K562 (cell line): ENCODE results near the gene FMC1. TPM values are rescaled to one million over a fixed set of nuclear protein-coding genes. Genes with fewer than 3 reads are reported as not detected.

ENCODE experiments used
- ATAC-seq: fragments of 200-7000 bp; cut with Tn5 transposase; 3 replicates; pipeline ENCODE4 v1.9.1; 2020; ENCODE audit warnings: moderate library complexity
- BruUV-seq: library from RNA; stranded (reverse); fragments of 400-500 nt; replicated peaks from 2 replicates; lab custom pipeline; 2021; lab: Mats Ljungman, UMichigan
- CTCF ChIA-PET: fragments of 300-600 bp; formaldehyde crosslinking; extraction: SDS; loops from one replicate; lab custom pipeline; 2021; ENCODE audit warnings: low intra/inter-chr PET ratio; lab: Yijun Ruan, JAX
- POLR2A ChIA-PET: fragments of 300-600, 350-650 bp; sonication (Branson Sonifier 250); formaldehyde crosslinking; extraction: SDS; loops from one replicate; lab custom pipeline; 2021; ENCODE audit warnings: antibody characterized with exemption, inconsistent platforms; lab: Yijun Ruan, JAX
- DNase-seq, 4 experiments: peaks; one replicate each; pipeline versions ENCODE4 v3.0.0 to v3.0.0-alpha.2; 2011 to 2018; ENCODE audit warnings: low spot score in 3 of 4, mixed read lengths in 3 of 4; ENCODE audit errors: extremely low read depth in 1 of 4
- FAIRE-seq: peaks from 2 replicates; lab custom pipeline; 2011; peaks lifted over from hg19 to GRCh38; lab: Jason Lieb, UNC
- H2AFZ ChIP-seq: 2 replicates; pipeline ENCODE4 v1.6.0; 2011; ENCODE audit warnings: low read depth, low read length, control low read depth, inconsistent platforms
- H3K27ac ChIP-seq: fragments of 200-600 bp; 3 replicates; pipeline ENCODE4 v1.8.0; 2011; ENCODE audit warnings: low read depth, mild to moderate bottlenecking, control low read depth, inconsistent platforms, low read length, moderate library complexity, mixed read lengths; ENCODE audit errors: extremely low read depth
- H3K27me3 ChIP-seq, 2 experiments: fragments of 300-600 bp in 1 of 2; 2 replicates in 1 of 2; 3 replicates in 1 of 2; pipeline versions ENCODE4 v1.6.0 to v1.8.0; 2011; ENCODE audit warnings: inconsistent platforms in 2 of 2, low read length in 2 of 2, mild to moderate bottlenecking in 1 of 2, mixed read lengths in 1 of 2, moderate library complexity in 1 of 2; ENCODE audit not compliant: control insufficient read depth in 2 of 2, insufficient read depth in 2 of 2
- H3K36me3 ChIP-seq: fragments of 300-600 bp; 3 replicates; pipeline ENCODE4 v1.8.0; 2011; ENCODE audit warnings: mild to moderate bottlenecking, low read length, inconsistent platforms; ENCODE audit not compliant: control insufficient read depth, insufficient read depth
- H3K4me1 ChIP-seq, 2 experiments: fragments of 200-600 bp in 1 of 2; replicated peaks in 1 of 2; 2 replicates in 1 of 2; 3 replicates in 1 of 2; pipeline versions ENCODE4 v1.5.1 to v1.8.0; 2011; ENCODE audit warnings: inconsistent platforms in 2 of 2, low read length in 2 of 2, mild to moderate bottlenecking in 1 of 2, mixed read lengths in 1 of 2, moderate library complexity in 1 of 2; ENCODE audit not compliant: control insufficient read depth in 2 of 2, insufficient read depth in 2 of 2
- H3K4me2 ChIP-seq: 2 replicates; pipeline ENCODE4 v1.6.1; 2011; ENCODE audit warnings: low read length, control low read depth, inconsistent platforms, mixed read lengths; ENCODE audit not compliant: insufficient read depth
- H3K4me3 ChIP-seq: fragments of 200-600 bp; sonication (generic), shearing (Covaris generic); 2 replicates; pipeline ENCODE4 v1.5.1; 2016; ENCODE audit warnings: control low read depth, inconsistent platforms
- H3K79me2 ChIP-seq: fragments of 200-600 bp; 3 replicates; pipeline ENCODE4 v1.8.0; 2011; ENCODE audit warnings: low read length, inconsistent platforms; ENCODE audit not compliant: control insufficient read depth, insufficient read depth
- H3K9ac ChIP-seq, 2 experiments: 2 replicates each; pipeline versions ENCODE4 v1.6.0 to v1.6.1; 2011; ENCODE audit warnings: low read depth in 2 of 2, low read length in 2 of 2, control low read depth in 1 of 2, inconsistent platforms in 1 of 2, mild to moderate bottlenecking in 1 of 2, mixed read lengths in 1 of 2; ENCODE audit not compliant: insufficient read depth in 1 of 2
- H3K9me1 ChIP-seq: one replicate; pipeline ENCODE4 v1.6.0; 2011; ENCODE audit warnings: inconsistent platforms, mild to moderate bottlenecking, low read length, moderate library complexity; ENCODE audit not compliant: control insufficient read depth, insufficient read depth
- H3K9me3 ChIP-seq: replicated peaks from 2 replicates; pipeline ENCODE4 v1.5.1; 2011; ENCODE audit warnings: low read depth, low read length, inconsistent platforms; ENCODE audit not compliant: control insufficient read depth, insufficient read depth
- H4K20me1 ChIP-seq: replicated peaks from 2 replicates; pipeline ENCODE4 v1.6.1; 2011; ENCODE audit warnings: low read length, inconsistent platforms, mixed read lengths; ENCODE audit not compliant: control insufficient read depth, insufficient read depth
- ATF1 ChIP-seq, 2 experiments: fragments of 450-650 bp in 1 of 2; IDR thresholded peaks; 2 replicates each; pipeline ENCODE4 v1.6.1; 2016; ENCODE audit warnings: missing compliant biosample characterization in 1 of 2, missing genetic modification characterization in 1 of 2
- BCL6 ChIP-seq: fragments of 250-450 bp; sonication (Bioruptor Pico); IDR thresholded peaks from 2 replicates; pipeline ENCODE4 v1.4.0; 2020
- CBX3 ChIP-seq, 2 experiments: IDR thresholded peaks; 1 replicate in 1 of 2; 2 replicates in 1 of 2; pipeline ENCODE4 v1.6.1; 2012; ENCODE audit warnings: inconsistent platforms in 2 of 2, low read length in 2 of 2, borderline replicate concordance in 1 of 2, control low read depth in 1 of 2
- FOXK1 ChIP-seq: sonication (generic); formaldehyde crosslinking; IDR thresholded peaks from 2 replicates; pipeline ENCODE4 v1.8.0; 2022; ENCODE audit warnings: missing genetic modification reagents, mild to moderate bottlenecking, borderline replicate concordance
- HSF4 ChIP-seq: fragments of 250-450 bp; sonication (Bioruptor Pico); IDR thresholded peaks from 2 replicates; pipeline ENCODE4 v2.1.2; 2022; ENCODE audit warnings: mild to moderate bottlenecking, moderate library complexity, borderline replicate concordance
- NEUROD1 ChIP-seq: fragments of 150-350 bp; IDR thresholded peaks from 2 replicates; pipeline ENCODE4 v1.6.1; 2014; ENCODE audit warnings: borderline replicate concordance, low read length, low read depth; ENCODE audit not compliant: partially characterized antibody
- NFIC ChIP-seq: fragments of 450-650 bp; IDR thresholded peaks from 2 replicates; pipeline ENCODE4 v1.6.1; 2017; ENCODE audit warnings: mild to moderate bottlenecking, inconsistent platforms
- NFRKB ChIP-seq: fragments of 450-650 bp; IDR thresholded peaks from 2 replicates; pipeline ENCODE4 v1.6.1; 2016; ENCODE audit warnings: low read depth
- PHF20 ChIP-seq: fragments of 450-650 bp; IDR thresholded peaks from 2 replicates; pipeline ENCODE4 v1.6.1; 2018; ENCODE audit not compliant: partially characterized antibody
- SMAD2 ChIP-seq: fragments of 150-350 bp; IDR thresholded peaks from 2 replicates; pipeline ENCODE4 v1.6.1; 2014; ENCODE audit warnings: low read depth, mild to moderate bottlenecking, low read length
- SRSF1 ChIP-seq: fragments of 200-400 bp; formaldehyde crosslinking; IDR thresholded peaks from 2 replicates; pipeline ENCODE4 v1.6.1; 2017; ENCODE audit warnings: mild to moderate bottlenecking, low read depth, low read length, moderate library complexity
- USF2 ChIP-seq: sonication (generic); formaldehyde crosslinking; IDR thresholded peaks from 2 replicates; pipeline ENCODE4 v1.5.0; 2020; ENCODE audit warnings: missing genetic modification reagents
- ZNF124 ChIP-seq: sonication (generic); formaldehyde crosslinking; IDR thresholded peaks from 2 replicates; pipeline ENCODE4 v1.8.1; 2022; ENCODE audit warnings: missing genetic modification reagents
- ZNF212 ChIP-seq: fragments of 450-650 bp; formaldehyde crosslinking; IDR thresholded peaks from 2 replicates; pipeline ENCODE4 v1.4.0; 2020; ENCODE audit warnings: mild to moderate bottlenecking
- ZNF41 ChIP-seq: fragments of 250-450 bp; sonication (Bioruptor Pico); conservative IDR thresholded peaks from 2 replicates; pipeline ENCODE4 v1.4.0; 2020; ENCODE audit warnings: mild to moderate bottlenecking
- WGBS: fragments of 100-300 bp; shearing (Covaris generic); methylation state at CpG from one replicate; pipeline ENCODE4 v1.1.6; 2016; ENCODE audit warnings: low coverage, mixed read lengths; ENCODE audit not compliant: insufficient coverage; ENCODE audit errors: missing lambda C conversion rate; 5-methylcytosine and 5-hydroxymethylcytosine counted together
- in situ Hi-C: fragments of 300-500 bp; cut with MboI; formaldehyde crosslinking; loops from 4 replicates; pipeline ENCODE4 v1.15.0; 2018; ENCODE audit warnings: inconsistent platforms, mixed read lengths
- intact Hi-C: fragments of 100-400 bp; cut with micrococcal nuclease; formaldehyde crosslinking; loops from 2 replicates; pipeline ENCODE4 v1.14.2; 2022
- polyA plus RNA-seq, 8 experiments: library from polyadenylated mRNA; depleted of rRNA in 4 of 8; stranded (reverse) in 5 of 8; unstranded in 3 of 8; fragments of >200 nt; fragmentation: Nextera tagmentation in 2 of 8; fragmentation: Illumina TruSeq in 1 of 8; extraction: Ambion mirVana in 2 of 8; extraction: Trizol in 1 of 8; gene quantifications; 2 replicates each; pipeline versions ENCODE4 v1.2.1 to v1.2.3, GENCODE V29; 2011 to 2014; ENCODE audit warnings: inconsistent platforms in 1 of 8, missing spikeins in 1 of 8
- total RNA-seq, 7 experiments: library from RNA; depleted of rRNA in 6 of 7; stranded (reverse); fragments of >200 nt in 6 of 7; fragmentation: Illumina TruSeq in 2 of 7; extraction: Trizol in 2 of 7; gene quantifications; 2 replicates each; pipeline versions ENCODE4 v1.2.1 to v1.2.3, GENCODE V29; 2011 to 2021; ENCODE audit warnings: low replicate concordance in 1 of 7
- TF ChIP-seq, protein P1 (sequence below): sonication (generic); formaldehyde crosslinking; IDR thresholded peaks from 2 replicates; pipeline ENCODE4 v1.8.0; 2023; ENCODE audit warnings: missing genetic modification reagents, mild to moderate bottlenecking, borderline replicate concordance
- TF ChIP-seq, protein P2 (sequence below): sonication (generic); IDR thresholded peaks from 2 replicates; pipeline ENCODE4 v1.6.1; 2016

FMC1 gene
- total and polyA plus RNA-seq, 9 of the 15 experiments (the other 6 are each of a cell fraction or from before 2014, with no cell fraction given), result 14.0 to 116 (median 29.0) TPM

- Histone ChIP-seq H3K27ac (no peak overlapping the region), H3K9me3 (no peaks in the 10 kb centered on the region), H4K20me1 (no peaks in the 10 kb centered on the region), H3K79me2 (no peaks in the 10 kb centered on the region), H3K27me3 (no peaks in the 10 kb centered on the region), H3K4me2 (no peak overlapping the region), H3K4me3 (no peak overlapping the region), H2AFZ (no peak overlapping the region), H3K9me1 (peaks cover 5% of the 10 kb centered on the region), H3K9ac (no peak overlapping the region), H3K36me3 (peaks cover 8% of the 10 kb centered on the region; the same call in 2 of the 3 replicates), H3K4me1 (no peaks in the 10 kb centered on the region)
- BruUV-seq, result TSS peak; percentile 10
- FAIRE-seq (no peak), DNase-seq (no peak), ATAC-seq (no peak)
- TF ChIP-seq HSF4 (CRISPR knock-in tag), result no peak
- no peak for TF ChIP-seq USF2
- no peak for TF ChIP-seq CBX3 (IDR thresholded peaks at IDR 0.05; ENCODE audit: borderline replicate concordance in 1 of 2, low read length in 2 of 2)
- no peak for TF ChIP-seq NEUROD1
- 0 out of 2 replicates have a peak, but pooled peaks have one; percentile 37 for TF ChIP-seq NFIC
- no peak for TF ChIP-seq ZNF41 (CRISPR knock-in tag)
- TF ChIP-seq ATF1 (CRISPR knock-in tag; IDR thresholded peaks at IDR 0.05), result no peak
- TF ChIP-seq ATF1 (tag; IDR thresholded peaks at IDR 0.05), result no peak
- no peak for TF ChIP-seq NFRKB
- TF ChIP-seq, protein P1, sequence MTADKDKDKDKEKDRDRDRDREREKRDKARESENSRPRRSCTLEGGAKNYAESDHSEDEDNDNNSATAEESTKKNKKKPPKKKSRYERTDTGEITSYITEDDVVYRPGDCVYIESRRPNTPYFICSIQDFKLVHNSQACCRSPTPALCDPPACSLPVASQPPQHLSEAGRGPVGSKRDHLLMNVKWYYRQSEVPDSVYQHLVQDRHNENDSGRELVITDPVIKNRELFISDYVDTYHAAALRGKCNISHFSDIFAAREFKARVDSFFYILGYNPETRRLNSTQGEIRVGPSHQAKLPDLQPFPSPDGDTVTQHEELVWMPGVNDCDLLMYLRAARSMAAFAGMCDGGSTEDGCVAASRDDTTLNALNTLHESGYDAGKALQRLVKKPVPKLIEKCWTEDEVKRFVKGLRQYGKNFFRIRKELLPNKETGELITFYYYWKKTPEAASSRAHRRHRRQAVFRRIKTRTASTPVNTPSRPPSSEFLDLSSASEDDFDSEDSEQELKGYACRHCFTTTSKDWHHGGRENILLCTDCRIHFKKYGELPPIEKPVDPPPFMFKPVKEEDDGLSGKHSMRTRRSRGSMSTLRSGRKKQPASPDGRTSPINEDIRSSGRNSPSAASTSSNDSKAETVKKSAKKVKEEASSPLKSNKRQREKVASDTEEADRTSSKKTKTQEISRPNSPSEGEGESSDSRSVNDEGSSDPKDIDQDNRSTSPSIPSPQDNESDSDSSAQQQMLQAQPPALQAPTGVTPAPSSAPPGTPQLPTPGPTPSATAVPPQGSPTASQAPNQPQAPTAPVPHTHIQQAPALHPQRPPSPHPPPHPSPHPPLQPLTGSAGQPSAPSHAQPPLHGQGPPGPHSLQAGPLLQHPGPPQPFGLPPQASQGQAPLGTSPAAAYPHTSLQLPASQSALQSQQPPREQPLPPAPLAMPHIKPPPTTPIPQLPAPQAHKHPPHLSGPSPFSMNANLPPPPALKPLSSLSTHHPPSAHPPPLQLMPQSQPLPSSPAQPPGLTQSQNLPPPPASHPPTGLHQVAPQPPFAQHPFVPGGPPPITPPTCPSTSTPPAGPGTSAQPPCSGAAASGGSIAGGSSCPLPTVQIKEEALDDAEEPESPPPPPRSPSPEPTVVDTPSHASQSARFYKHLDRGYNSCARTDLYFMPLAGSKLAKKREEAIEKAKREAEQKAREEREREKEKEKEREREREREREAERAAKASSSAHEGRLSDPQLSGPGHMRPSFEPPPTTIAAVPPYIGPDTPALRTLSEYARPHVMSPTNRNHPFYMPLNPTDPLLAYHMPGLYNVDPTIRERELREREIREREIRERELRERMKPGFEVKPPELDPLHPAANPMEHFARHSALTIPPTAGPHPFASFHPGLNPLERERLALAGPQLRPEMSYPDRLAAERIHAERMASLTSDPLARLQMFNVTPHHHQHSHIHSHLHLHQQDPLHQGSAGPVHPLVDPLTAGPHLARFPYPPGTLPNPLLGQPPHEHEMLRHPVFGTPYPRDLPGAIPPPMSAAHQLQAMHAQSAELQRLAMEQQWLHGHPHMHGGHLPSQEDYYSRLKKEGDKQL (CRISPR knock-in tag), result no peak
- TF ChIP-seq BCL6 (CRISPR knock-in tag), result no peak
- TF ChIP-seq, protein P2, sequence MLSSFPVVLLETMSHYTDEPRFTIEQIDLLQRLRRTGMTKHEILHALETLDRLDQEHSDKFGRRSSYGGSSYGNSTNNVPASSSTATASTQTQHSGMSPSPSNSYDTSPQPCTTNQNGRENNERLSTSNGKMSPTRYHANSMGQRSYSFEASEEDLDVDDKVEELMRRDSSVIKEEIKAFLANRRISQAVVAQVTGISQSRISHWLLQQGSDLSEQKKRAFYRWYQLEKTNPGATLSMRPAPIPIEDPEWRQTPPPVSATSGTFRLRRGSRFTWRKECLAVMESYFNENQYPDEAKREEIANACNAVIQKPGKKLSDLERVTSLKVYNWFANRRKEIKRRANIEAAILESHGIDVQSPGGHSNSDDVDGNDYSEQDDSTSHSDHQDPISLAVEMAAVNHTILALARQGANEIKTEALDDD, result no peak
- no peak for TF ChIP-seq ZNF124 (CRISPR knock-in tag)
- TF ChIP-seq PHF20, result no peak
- no peak for TF ChIP-seq SMAD2
- TF ChIP-seq SRSF1, result no peak
- TF ChIP-seq ZNF212 (CRISPR knock-in tag), result no peak
- 0 out of 2 replicates have a peak, but pooled peaks have one; percentile 11 for TF ChIP-seq FOXK1 (CRISPR knock-in tag)
- ChIA-PET CTCF (no interaction called here), POLR2A (interaction anchor here (0.8 to 1.7 kb wide), 3 partner anchors 10 to 76 kb away, joined by 3 to 4 read pairs (median 3); no protein-coding TSS in a partner anchor)
- 56% methylated on average over 1 of the region's 1 CpG for WGBS
- in situ Hi-C loops (no loop called here), intact Hi-C loops (no loop called here)
These were observed 36.6 kb upstream of the FMC1 start for GRCh38 chr7:139304517-139304916.
